ENCODE data around the gene PRKCZ. TPM values are rescaled to one million over a fixed set of nuclear protein-coding genes. Genes with fewer than 3 reads are reported as not detected.

PRKCZ gene
- total RNA-seq, 2 experiments from 2014 or later, result 6.8 to 7.0 TPM

DNA sequence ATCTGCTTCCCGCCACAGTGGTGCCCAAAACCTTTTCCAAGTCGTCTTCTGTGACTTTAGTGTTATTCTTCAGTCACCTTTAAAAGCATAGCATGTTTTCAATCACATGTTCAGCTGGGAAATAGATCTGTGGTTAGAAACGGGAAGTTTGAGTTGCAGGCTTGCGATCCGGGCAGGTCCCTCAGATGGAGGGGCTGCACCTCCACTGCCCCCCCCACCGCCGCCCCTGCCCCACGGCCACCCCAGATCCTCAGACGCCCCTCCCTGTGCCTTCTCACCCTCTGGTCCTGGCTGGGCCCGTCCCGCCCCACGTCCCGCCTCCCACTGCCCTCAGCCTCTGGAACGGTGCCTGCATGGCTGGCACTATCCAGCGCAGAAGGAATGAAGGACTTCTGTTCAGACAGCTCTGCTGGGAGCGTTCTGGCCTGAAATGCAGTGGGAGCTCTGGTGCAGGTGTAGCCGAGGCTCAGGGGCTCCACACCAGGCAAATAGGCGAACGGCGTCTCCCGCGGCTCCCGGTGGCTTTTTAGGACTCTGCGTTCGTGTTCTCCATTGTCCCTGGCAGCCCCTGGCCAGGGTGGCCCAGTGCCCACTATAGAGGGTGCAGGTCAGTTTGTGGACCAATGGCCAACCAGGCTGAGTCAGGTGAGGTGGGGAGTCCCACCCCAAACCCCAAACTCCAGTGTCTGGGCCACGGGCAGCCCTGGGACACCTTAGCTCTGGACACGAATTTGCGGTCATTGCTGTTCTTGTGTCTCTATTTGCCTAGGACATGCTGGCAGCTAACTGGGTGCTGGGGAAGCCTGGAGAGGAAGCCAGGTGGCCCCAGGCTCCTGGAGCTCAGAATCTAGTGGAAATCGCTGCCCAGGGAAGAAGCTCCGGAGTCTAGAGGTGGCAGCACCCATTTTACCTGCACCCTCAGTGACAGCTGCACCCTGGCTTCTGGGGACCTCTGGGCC, 77.3 kb downstream of the PRKCZ start:
- H3K27ac Mint-ChIP-seq, result peak overlapping the region; percentile 68
- H3K9me3 Mint-ChIP-seq, result no peaks in the 10 kb centered on the region
- peak overlapping the region; percentile 69 for H3K4me3 Mint-ChIP-seq
- no peaks in the 10 kb centered on the region for H3K36me3 Mint-ChIP-seq (ENCODE audit: low read depth)
- intact Hi-C loops (cut with micrococcal nuclease), result no loop called here
- CTCF ChIA-PET, result interaction anchor here (1.2 to 1.8 kb wide), 2 partner anchors 12 to 13 kb away, joined by 4 to 7 read pairs; no protein-coding TSS in a partner anchor
- H3K27me3 Mint-ChIP-seq (ENCODE audit: low read depth), result no peaks in the 10 kb centered on the region
- peak; percentile 61 for DNase-seq
- peaks cover 16% of the 10 kb centered on the region for H3K4me1 Mint-ChIP-seq (ENCODE audit: low read depth)

DNA sequence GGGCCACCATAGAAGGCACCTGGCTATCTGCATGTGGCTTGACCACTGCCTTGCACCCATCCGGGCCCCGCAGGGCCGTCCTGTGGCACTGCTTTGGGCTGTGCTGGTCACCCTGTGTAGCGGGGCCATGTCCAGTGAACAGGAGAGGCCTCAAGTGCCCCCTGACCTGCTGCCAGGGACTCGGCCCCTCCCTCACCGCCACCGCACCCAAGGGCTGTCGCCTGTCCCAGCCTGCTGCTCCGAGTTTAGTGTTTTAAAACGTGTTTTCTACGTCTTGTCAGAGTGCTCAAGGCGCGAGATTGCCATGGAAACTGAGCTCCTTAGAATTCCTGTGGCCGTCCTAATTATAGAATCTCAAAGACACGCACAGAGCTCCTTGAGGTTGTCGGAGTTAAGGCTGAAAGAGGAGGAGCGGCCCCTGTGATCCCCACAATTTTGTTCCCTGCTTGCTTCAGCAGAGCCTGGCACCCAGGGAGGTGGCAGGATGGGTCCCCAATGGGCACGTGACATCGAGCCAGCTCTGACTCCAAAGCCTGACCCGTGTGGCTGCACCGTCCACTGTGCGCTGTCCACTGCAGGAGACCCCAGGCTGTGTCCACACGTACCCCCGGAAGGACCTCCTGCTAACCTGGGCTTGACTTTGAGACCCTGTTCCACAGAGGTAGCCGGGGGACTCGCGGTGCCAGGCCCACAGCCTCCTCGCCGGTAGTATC, 78.1 kb downstream of the PRKCZ start:
- intact Hi-C loops (cut with micrococcal nuclease), result no loop called here
- Mint-ChIP-seq H3K27ac (no peak overlapping the region), H3K36me3 (ENCODE audit: low read depth) (no peaks in the 10 kb centered on the region), H3K4me1 (ENCODE audit: low read depth) (peaks cover 23% of the 10 kb centered on the region), H3K9me3 (no peaks in the 10 kb centered on the region), H3K27me3 (ENCODE audit: low read depth) (no peaks in the 10 kb centered on the region), H3K4me3 (no peak overlapping the region)
- CTCF ChIA-PET, result interaction anchor here (1.2 kb wide), 1 partner anchor 12 kb away, joined by 4 read pairs; no protein-coding TSS in a partner anchor
- DNase-seq, result no peak

DNA sequence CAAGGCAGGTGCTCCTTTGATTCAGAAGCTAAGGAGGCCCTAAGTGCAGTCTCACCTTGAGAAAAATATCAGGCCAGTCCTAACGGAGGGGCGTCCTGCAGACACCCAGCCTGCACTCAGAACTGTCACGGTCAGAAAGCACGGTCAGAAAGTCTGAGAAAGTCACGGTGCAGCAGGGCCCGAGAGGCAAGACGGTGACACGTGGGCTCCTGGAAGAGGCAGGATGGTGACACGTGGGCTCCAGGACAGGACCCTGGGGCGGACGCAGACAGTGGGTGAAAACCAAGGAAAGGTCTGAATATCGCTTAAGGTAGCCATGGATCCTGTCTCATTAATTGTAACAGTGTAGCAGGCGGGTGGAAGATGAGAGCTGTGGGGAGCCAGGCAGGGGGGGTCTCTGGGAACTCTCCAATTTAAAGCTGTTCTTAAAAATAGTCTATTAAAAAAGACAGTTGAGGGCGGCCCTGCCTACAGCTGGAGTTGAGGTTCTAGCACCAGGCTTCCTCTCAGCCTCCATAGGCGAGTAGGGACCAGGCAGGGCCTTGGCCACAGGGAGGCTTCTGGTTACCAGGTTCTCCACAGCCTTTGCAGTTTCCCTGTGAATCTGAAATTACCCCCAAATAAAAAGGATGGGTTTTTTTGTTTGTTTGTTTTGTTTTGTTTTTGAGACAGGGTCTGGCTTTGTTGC, 79.2 kb downstream of the PRKCZ start:
- no peaks in the 10 kb centered on the region for H3K9me3 Mint-ChIP-seq
- H3K27ac Mint-ChIP-seq, result no peak overlapping the region
- CTCF ChIA-PET, result interaction anchor here (1.7 to 2.8 kb wide), 2 partner anchors 11 to 45 kb away, joined by 6 to 8 read pairs; no protein-coding TSS in a partner anchor
- intact Hi-C loops (cut with micrococcal nuclease), result no loop called here
- no peak for DNase-seq
- no peaks in the 10 kb centered on the region for H3K36me3 Mint-ChIP-seq (ENCODE audit: low read depth)
- H3K4me3 Mint-ChIP-seq, result no peak overlapping the region
- H3K4me1 Mint-ChIP-seq (ENCODE audit: low read depth), result peaks cover 23% of the 10 kb centered on the region
- no peaks in the 10 kb centered on the region for H3K27me3 Mint-ChIP-seq (ENCODE audit: low read depth)

DNA sequence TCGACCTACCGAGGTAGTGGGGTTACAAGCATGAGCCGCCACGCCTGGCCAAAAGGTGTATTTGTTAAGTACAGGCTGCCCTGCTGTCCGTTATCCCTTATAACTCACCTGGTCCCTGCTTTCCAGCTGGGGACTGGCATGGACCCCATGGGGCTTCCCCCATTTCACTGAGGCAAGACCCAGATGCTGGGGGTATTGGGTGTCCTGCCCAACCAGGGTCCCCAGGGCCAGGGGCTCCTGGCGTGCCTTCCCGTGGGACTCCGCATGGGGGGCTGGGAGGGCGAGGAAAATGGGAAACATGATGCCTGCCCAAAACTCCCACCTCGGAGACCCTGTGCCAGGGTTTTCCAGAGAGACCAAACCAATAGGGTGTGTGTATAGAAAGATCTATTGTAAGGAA, 79.9 kb downstream of the PRKCZ start:
- Mint-ChIP-seq H3K36me3 (ENCODE audit: low read depth) (no peaks in the 10 kb centered on the region), H3K4me1 (ENCODE audit: low read depth) (peaks cover 23% of the 10 kb centered on the region), H3K27ac (no peak overlapping the region), H3K9me3 (no peaks in the 10 kb centered on the region), H3K27me3 (ENCODE audit: low read depth) (no peaks in the 10 kb centered on the region), H3K4me3 (no peak overlapping the region)
- intact Hi-C loops (cut with micrococcal nuclease), result loop anchor here (5.0 kb wide), 1 partner anchor 78 kb away; the partner anchor contains the start of gene PRKCZ
- CTCF ChIA-PET, result interaction anchor here (1.7 to 2.8 kb wide), 2 partner anchors 10 to 44 kb away, joined by 6 to 8 read pairs; no protein-coding TSS in a partner anchor
- DNase-seq, result no peak

DNA sequence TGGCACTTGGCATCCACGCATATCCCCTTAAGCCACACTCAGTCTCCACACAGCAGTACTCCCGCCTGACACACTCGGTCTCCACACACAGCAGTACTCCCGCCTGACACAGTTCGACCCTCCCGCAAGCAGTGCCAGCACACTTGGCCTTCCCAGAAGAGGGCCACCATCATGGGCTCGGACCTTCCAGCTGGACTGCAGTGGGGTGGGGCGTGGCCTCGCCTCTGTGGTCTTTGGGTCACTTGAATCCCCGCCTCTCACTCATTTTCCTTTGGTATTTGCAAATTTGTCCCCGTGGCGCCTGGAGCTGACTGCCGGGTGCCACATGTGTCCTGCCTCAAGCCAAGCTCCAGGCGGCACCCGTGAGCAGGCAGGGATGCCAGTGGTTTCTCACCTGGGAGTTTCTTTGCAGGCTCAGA, 80.7 kb downstream of the PRKCZ start:
- no peak overlapping the region for H3K27ac Mint-ChIP-seq

DNA sequence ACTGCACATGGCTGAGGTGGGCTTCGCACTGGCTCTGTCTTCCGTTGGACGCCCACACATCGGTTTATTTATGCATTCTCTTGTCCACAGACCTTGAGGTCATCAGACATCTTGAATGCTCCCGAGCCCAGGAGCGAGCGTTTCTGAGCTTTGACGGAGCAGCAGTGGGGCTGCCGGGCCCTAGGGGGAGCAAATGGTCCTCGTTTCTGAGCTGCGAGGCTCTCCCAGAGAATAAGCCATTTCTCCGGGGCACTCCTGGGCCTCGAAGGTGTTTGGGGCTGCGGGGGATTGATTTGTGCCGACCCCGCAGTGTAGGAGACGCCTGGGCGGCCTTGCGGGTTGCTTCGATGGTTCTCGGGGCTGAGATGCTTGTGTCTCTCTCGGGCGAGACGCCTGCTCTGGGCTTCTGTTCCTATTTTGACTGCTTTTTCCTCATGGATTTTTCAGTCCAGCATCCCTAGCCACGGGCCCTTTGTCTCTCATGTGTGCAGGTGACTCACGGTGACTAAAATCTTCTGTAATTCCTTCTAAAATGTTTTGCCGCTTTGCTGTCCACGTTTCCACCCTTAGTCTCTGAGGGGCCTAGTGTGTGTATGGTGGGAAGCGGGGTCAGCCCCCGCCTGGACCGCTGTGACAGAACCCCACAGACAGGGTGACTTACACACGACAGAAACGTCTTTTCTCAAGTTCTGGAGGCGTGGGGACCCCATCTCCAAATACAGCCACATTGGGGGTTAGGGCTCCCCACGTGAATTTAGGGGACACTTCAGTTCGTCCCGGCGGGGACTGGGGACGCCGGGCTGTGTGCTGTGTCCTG, 82.2 kb downstream of the PRKCZ start:
- Mint-ChIP-seq H3K27me3 (ENCODE audit: low read depth) (no peaks in the 10 kb centered on the region), H3K4me1 (ENCODE audit: low read depth) (peaks cover 14% of the 10 kb centered on the region), H3K27ac (no peak overlapping the region), H3K36me3 (ENCODE audit: low read depth) (no peaks in the 10 kb centered on the region), H3K4me3 (peak overlapping the region; percentile 76), H3K9me3 (no peaks in the 10 kb centered on the region)
- intact Hi-C loops (cut with micrococcal nuclease), result loop anchor here (1.0 to 5.0 kb wide), 6 partner anchors 16 to 223 kb away; partner anchors contain the start of genes PRKCZ and TMEM52
- CTCF ChIA-PET, result interaction anchor here (0.8 to 1.2 kb wide), 4 partner anchors 40 to 88 kb away, joined by 3 read pairs; partner anchors contain the start of gene FAAP20
- peak; percentile 44 for DNase-seq

More for the DNA sequence above, 80.7 kb downstream of the PRKCZ start:
- Mint-ChIP-seq H3K4me3 (no peak overlapping the region), H3K27me3 (ENCODE audit: low read depth) (no peaks in the 10 kb centered on the region), H3K36me3 (ENCODE audit: low read depth) (no peaks in the 10 kb centered on the region), H3K9me3 (no peaks in the 10 kb centered on the region), H3K4me1 (ENCODE audit: low read depth) (peaks cover 23% of the 10 kb centered on the region)
- CTCF ChIA-PET, result interaction anchor here (1.7 to 2.8 kb wide), 2 partner anchors 9 to 44 kb away, joined by 6 to 8 read pairs; no protein-coding TSS in a partner anchor
- intact Hi-C loops (cut with micrococcal nuclease), result loop anchor here (5.0 kb wide), 1 partner anchor 79 kb away; the partner anchor contains the start of gene PRKCZ
- no peak for DNase-seq

DNA sequence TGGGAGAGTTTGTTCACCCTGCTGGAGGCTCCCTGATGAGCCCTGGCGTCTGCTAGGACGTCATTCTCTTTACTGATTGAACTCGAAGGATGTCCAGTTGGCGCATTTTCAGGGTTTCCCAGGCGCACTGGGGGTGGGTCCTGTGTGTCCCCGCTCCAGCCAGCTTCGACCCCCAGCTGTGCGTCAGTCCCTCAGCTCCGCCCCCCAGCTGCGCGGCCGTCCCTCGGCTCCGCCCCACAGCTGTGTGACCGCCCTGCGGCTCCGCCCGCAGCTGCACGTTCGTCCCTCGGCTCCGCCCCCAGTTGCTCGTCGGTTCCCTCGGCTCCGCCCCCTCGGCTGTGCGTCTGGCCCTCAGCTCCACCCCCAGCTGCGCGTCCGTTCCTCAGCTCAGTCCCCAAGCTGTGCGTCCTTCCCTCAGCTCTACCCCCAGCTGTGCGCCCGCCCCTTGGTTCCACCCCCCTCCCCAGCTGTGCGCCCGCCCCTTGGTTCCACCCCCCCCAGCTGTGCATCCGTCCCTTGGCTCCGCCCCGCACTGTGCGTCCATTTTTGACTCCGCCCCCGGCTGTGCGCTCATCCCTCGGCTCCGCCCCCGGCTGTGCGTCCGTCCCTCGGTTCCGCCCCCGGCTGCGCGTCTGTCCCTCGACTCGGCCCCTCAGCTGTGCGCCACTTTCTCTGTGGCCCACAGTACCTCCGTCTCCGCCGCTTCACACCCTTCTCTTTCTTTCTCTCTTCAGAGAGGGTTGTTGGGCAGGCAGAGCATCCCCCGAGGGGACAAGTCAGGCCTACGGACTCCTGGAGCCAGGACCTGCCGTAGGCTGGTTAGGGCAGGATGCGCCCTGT, 83.0 kb downstream of the PRKCZ start:
- peak overlapping the region; percentile 76 for H3K4me3 Mint-ChIP-seq
- no peaks in the 10 kb centered on the region for H3K9me3 Mint-ChIP-seq

DNA sequence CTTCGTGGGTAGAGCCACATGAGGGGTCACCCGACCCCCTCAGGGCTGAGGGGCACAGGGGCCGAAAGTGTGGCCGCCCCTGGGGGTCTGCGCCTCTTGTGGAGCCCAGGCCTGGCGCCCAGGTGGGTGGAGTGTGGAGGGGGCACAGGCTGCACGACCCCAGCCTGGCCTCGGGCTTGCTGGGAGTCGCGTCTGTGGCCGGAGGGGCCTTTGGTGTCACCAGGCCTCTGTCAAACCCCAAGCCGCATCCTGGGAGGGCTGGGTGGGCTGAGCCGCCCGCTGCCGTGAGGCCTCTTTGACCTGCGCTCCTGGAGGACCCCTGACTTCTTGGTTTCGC, 83.6 kb downstream of the PRKCZ start:
- Mint-ChIP-seq H3K27me3 (ENCODE audit: low read depth) (no peaks in the 10 kb centered on the region), H3K27ac (no peak overlapping the region), H3K9me3 (no peaks in the 10 kb centered on the region), H3K4me3 (no peak overlapping the region), H3K4me1 (ENCODE audit: low read depth) (peaks cover 12% of the 10 kb centered on the region), H3K36me3 (ENCODE audit: low read depth) (no peaks in the 10 kb centered on the region)
- intact Hi-C loops (cut with micrococcal nuclease), result loop anchor here (1.0 to 5.0 kb wide), 6 partner anchors 15 to 225 kb away; partner anchors contain the start of genes PRKCZ and TMEM52
- DNase-seq, result no peak
- CTCF ChIA-PET, result no interaction called here

More for the DNA sequence above, 83.0 kb downstream of the PRKCZ start:
- CTCF ChIA-PET, result interaction anchor here (0.8 to 1.2 kb wide), 4 partner anchors 41 to 89 kb away, joined by 3 read pairs; partner anchors contain the start of gene FAAP20
- Mint-ChIP-seq H3K27ac (no peak overlapping the region), H3K27me3 (ENCODE audit: low read depth) (no peaks in the 10 kb centered on the region), H3K4me1 (ENCODE audit: low read depth) (peaks cover 12% of the 10 kb centered on the region), H3K36me3 (ENCODE audit: low read depth) (no peaks in the 10 kb centered on the region)
- intact Hi-C loops (cut with micrococcal nuclease), result loop anchor here (1.0 to 5.0 kb wide), 6 partner anchors 16 to 224 kb away; partner anchors contain the start of genes PRKCZ and TMEM52
- peak; percentile 97 for DNase-seq

DNA sequence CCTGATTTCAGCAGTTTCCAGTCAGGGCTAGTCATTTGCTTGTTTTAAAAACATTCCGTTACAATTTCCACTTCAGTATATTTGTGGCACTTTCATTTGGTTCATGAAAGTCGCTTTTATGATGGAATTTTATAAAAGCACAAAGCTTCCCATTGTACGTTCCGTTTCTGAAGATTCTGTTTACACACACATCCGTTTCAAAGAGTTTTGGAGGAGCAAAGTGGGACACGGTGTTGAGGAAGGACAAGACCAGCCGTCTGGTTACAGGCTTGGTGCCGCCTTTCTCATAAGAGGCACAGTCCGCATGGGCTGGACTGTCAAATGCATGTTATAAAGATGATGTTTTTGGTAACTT, 84.0 kb downstream of the PRKCZ start:
- peaks cover 12% of the 10 kb centered on the region for H3K4me1 Mint-ChIP-seq (ENCODE audit: low read depth)
- H3K27ac Mint-ChIP-seq, result no peak overlapping the region
- H3K36me3 Mint-ChIP-seq (ENCODE audit: low read depth), result no peaks in the 10 kb centered on the region
- H3K27me3 Mint-ChIP-seq (ENCODE audit: low read depth), result no peaks in the 10 kb centered on the region
- intact Hi-C loops (cut with micrococcal nuclease), result loop anchor here (5.0 kb wide), 1 partner anchor 82 kb away; the partner anchor contains the start of gene PRKCZ
- no peak overlapping the region for H3K4me3 Mint-ChIP-seq
- CTCF ChIA-PET, result no interaction called here
- H3K9me3 Mint-ChIP-seq, result no peaks in the 10 kb centered on the region
- DNase-seq, result no peak

DNA sequence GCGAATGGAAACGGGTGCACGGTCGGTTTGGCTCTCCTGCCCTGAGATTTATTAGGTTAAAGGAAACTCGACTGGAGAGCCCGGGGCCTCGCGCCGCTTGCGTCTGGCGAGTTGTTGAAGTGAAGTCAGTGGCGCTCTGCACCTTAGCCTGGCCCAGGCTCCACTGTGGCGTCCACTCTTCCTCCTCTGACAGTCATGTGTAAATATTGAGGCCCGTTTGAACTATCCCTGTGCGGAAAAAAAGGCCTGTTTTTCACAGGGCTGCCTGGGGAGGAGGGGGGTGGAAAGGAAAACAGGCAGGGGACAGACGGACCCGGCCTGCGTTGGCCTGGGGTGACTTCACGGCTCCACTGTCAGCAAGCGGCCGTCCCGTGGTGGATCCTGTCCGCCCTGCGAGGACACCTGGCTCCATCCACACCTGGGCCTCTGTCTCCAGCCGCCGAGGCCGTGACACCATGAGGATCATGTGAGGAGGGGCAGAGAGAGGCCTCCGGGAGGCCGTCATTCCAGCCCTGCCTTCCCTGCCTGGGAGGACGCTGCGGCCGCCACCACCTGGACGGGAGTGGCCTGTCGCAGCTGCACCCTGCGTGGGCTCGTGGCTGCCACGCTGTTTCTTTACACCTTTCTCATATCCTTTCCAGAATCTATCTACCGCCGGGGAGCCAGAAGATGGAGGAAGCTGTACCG, 84.6 kb downstream of the PRKCZ start:
- Mint-ChIP-seq H3K4me3 (no peak overlapping the region), H3K4me1 (ENCODE audit: low read depth) (peaks cover 15% of the 10 kb centered on the region), H3K27ac (no peak overlapping the region), H3K9me3 (no peaks in the 10 kb centered on the region), H3K27me3 (ENCODE audit: low read depth) (no peaks in the 10 kb centered on the region), H3K36me3 (ENCODE audit: low read depth) (no peaks in the 10 kb centered on the region)
- intact Hi-C loops (cut with micrococcal nuclease), result loop anchor here (5.0 kb wide), 1 partner anchor 82 kb away; the partner anchor contains the start of gene PRKCZ
- DNase-seq, result no peak
- CTCF ChIA-PET, result no interaction called here

Measured in activated naive CD4-positive, alpha-beta T cell treated with anti-CD3 and anti-CD28 coated beads for 36 hours (primary cell).